GM18519 (cell line): Measurements from ENCODE around the gene ALDH2.
"Not testable (repeated sequence)": the region's sequence is repeated elsewhere in the genome, so short reads cannot be mapped to it uniquely, and the experiment has no call there.

ENCODE experiments used
- ATAC-seq: cut with Tn5 transposase; IDR thresholded peaks from one replicate; pipeline ENCODE4 v1.9.1; 2021; ENCODE audit warnings: mild to moderate bottlenecking, moderate library complexity; ENCODE audit not compliant: unreplicated experiment, low FRiP score

Gene ALDH2

GRCh38 chr12:111822886-111823285 lies 56.2 kb downstream of the ALDH2 start:
- no peak for ATAC-seq

- ATAC-seq = no peak
These were observed 57.2 kb downstream of the ALDH2 start for GRCh38 chr12:111823891-111824290.

- not testable (repeated sequence) for ATAC-seq
These were observed 57.6 kb downstream of the ALDH2 start for GRCh38 chr12:111824312-111824711.

- no peak for ATAC-seq
These were observed 58.8 kb downstream of the ALDH2 start for GRCh38 chr12:111825509-111825908.

GRCh38 chr12:111826316-111826715 lies 59.6 kb downstream of the ALDH2 start:
- ATAC-seq = no peak

- ATAC-seq = no peak
These were observed 60.3 kb downstream of the ALDH2 start for GRCh38 chr12:111826992-111827391.

GRCh38 chr12:111827907-111828306 lies 61.2 kb downstream of the ALDH2 start:
- no peak for ATAC-seq

GRCh38 chr12:111828338-111828979 lies 61.7 kb downstream of the ALDH2 start:
- ATAC-seq = no peak

GRCh38 chr12:111829635-111830034 lies 62.9 kb downstream of the ALDH2 start:
- ATAC-seq = not testable (repeated sequence)

GRCh38 chr12:111834740-111835386 lies 68.1 kb downstream of the ALDH2 start:
- ATAC-seq = not testable (repeated sequence)

GRCh38 chr12:111835531-111836181 lies 68.9 kb downstream of the ALDH2 start:
- not testable (repeated sequence) for ATAC-seq

- ATAC-seq = no peak
These were observed 71.6 kb downstream of the ALDH2 start for GRCh38 chr12:111838353-111838752.

- no peak for ATAC-seq
These were observed 74.1 kb downstream of the ALDH2 start for GRCh38 chr12:111840807-111841206.

GRCh38 chr12:111841236-111841749 lies 74.6 kb downstream of the ALDH2 start:
- peak; percentile 7 for ATAC-seq

GRCh38 chr12:111841750-111842555 lies 75.2 kb downstream of the ALDH2 start, which contains the start of gene MAPKAPK5:
MAPKAPK5 (plus strand) TSS chr12:111842228; CDS start chr12:111842734, 506 bp downstream.
- peak; percentile 60 for ATAC-seq

- no peak for ATAC-seq
These were observed 76.0 kb downstream of the ALDH2 start for GRCh38 chr12:111842556-111843396.

GRCh38 chr12:111846016-111846415 lies 79.3 kb downstream of the ALDH2 start:
- ATAC-seq = no peak

GRCh38 chr12:111850526-111850925 lies 83.8 kb downstream of the ALDH2 start:
- no peak for ATAC-seq

GRCh38 chr12:111858186-111858585 lies 91.5 kb downstream of the ALDH2 start:
- no peak for ATAC-seq

GRCh38 chr12:111858778-111859177 lies 92.0 kb downstream of the ALDH2 start:
- ATAC-seq = no peak
